ENCODE measurements around the gene GNB3. TPM values are rescaled to one million over a fixed set of nuclear protein-coding genes. Genes with fewer than 3 reads are reported as not detected.

The GNB3 gene
- total RNA-seq, 1 experiment from 2014 or later = 20.7 TPM

- H3K36me3 ChIP-seq (ENCODE audit: insufficient read depth, low read length, poor library complexity, severe bottlenecking) = peaks cover 47% of the 10 kb centered on the region
- no peak for DNase-seq (ENCODE audit: low spot score)
- ChIA-PET CTCF (interaction anchor here (1.1 kb wide), 1 partner anchor 84 kb away, joined by 4 read pairs; the partner anchor contains the start of gene PTMS), POLR2A (ENCODE audit: low non-redundant PET) (interaction anchor here (0.5 to 0.6 kb wide), 2 partner anchors 264 to 1086 kb away, joined by 3 to 7 read pairs; no protein-coding TSS in a partner anchor)
- TF ChIP-seq CTCF (conservative IDR thresholded peaks at IDR 0.05; ENCODE audit: low read depth, low read length) (no peak), EZH2 (IDR thresholded peaks at IDR 0.05; ENCODE audit: borderline replicate concordance, low read depth, low read length, poor library complexity, severe bottlenecking) (no peak)
- intact Hi-C loops (cut with micrococcal nuclease; ENCODE audit: unreplicated experiment) = no loop called here
- H3K4me1 ChIP-seq (ENCODE audit: insufficient read depth, low read length, poor library complexity, severe bottlenecking) = peaks cover 24% of the 10 kb centered on the region
- H3K9me3 ChIP-seq (ENCODE audit: low read depth, low read length, poor library complexity, severe bottlenecking) = no peaks in the 10 kb centered on the region
- TSS peak; percentile 63 for BruUV-seq (replicated peaks)
- H3K4me3 ChIP-seq (ENCODE audit: low read depth, low read length, poor library complexity, severe bottlenecking) = peak overlapping the region; percentile 67
- no peaks in the 10 kb centered on the region for H3K27me3 ChIP-seq (replicated peaks; ENCODE audit: insufficient read depth, low read depth, low read length, poor library complexity)
- peak overlapping the region; percentile 81 for H3K27ac ChIP-seq (ENCODE audit: low read depth, low read length, poor library complexity, severe bottlenecking)
Observed at GRCh38 chr12:6850796-6851152, 10.0 kb downstream of the GNB3 start.

GRCh38 chr12:6851153-6851920 lies 10.6 kb downstream of the GNB3 start, which contains the start of gene CDCA3:
Gene CDCA3 (minus strand): TSS chr12:6851286. CDS start chr12:6850952, 334 bp downstream.
- intact Hi-C loops (cut with micrococcal nuclease; ENCODE audit: unreplicated experiment) = no loop called here
- POLR2A ChIA-PET (ENCODE audit: low non-redundant PET) = interaction anchor here (0.5 to 1.4 kb wide), 5 partner anchors 10 to 1085 kb away, joined by 3 to 7 read pairs (median 5); no protein-coding TSS in a partner anchor
- Histone ChIP-seq H3K36me3 (ENCODE audit: insufficient read depth, low read length, poor library complexity, severe bottlenecking) (peaks cover 48% of the 10 kb centered on the region), H3K9me3 (ENCODE audit: low read depth, low read length, poor library complexity, severe bottlenecking) (no peaks in the 10 kb centered on the region), H3K27me3 (replicated peaks; ENCODE audit: insufficient read depth, low read depth, low read length, poor library complexity) (no peaks in the 10 kb centered on the region), H3K4me1 (ENCODE audit: insufficient read depth, low read length, poor library complexity, severe bottlenecking) (peaks cover 24% of the 10 kb centered on the region), H3K27ac (ENCODE audit: low read depth, low read length, poor library complexity, severe bottlenecking) (peak within 1 kb of the TSS; percentile 81), H3K4me3 (ENCODE audit: low read depth, low read length, poor library complexity, severe bottlenecking) (peak within 1 kb of the TSS; percentile 67)
- TF ChIP-seq EZH2 (IDR thresholded peaks at IDR 0.05; ENCODE audit: borderline replicate concordance, low read depth, low read length, poor library complexity, severe bottlenecking) (no peak), CTCF (conservative IDR thresholded peaks at IDR 0.05; ENCODE audit: low read depth, low read length) (no peak)
- CTCF ChIA-PET = interaction anchor here (0.5 to 2.9 kb wide), 5 partner anchors 18 to 162 kb away, joined by 3 to 13 read pairs (median 4); partner anchors contain the start of genes PTMS, SPSB2 and ZNF384
- DNase-seq (ENCODE audit: low spot score) = peak; percentile 99
- no TSS peak for BruUV-seq (replicated peaks)

- H3K27ac ChIP-seq (ENCODE audit: low read depth, low read length, poor library complexity, severe bottlenecking) = peak within 1 kb of the TSS; percentile 81
- intact Hi-C loops (cut with micrococcal nuclease; ENCODE audit: unreplicated experiment) = loop anchor here (2.0 kb wide), 1 partner anchor 15 kb away; the partner anchor contains the start of gene TPI1
- peaks cover 48% of the 10 kb centered on the region for H3K36me3 ChIP-seq (ENCODE audit: insufficient read depth, low read length, poor library complexity, severe bottlenecking)
- no peaks in the 10 kb centered on the region for H3K27me3 ChIP-seq (replicated peaks; ENCODE audit: insufficient read depth, low read depth, low read length, poor library complexity)
- POLR2A ChIA-PET (ENCODE audit: low non-redundant PET) = interaction anchor here (0.6 to 1.4 kb wide), 5 partner anchors 9 to 170 kb away, joined by 3 to 9 read pairs (median 5); partner anchors contain the start of genes C12orf57, RNU7-1 and TPI1
- no peak for TF ChIP-seq EZH2 (IDR thresholded peaks at IDR 0.05; ENCODE audit: borderline replicate concordance, low read depth, low read length, poor library complexity, severe bottlenecking)
- no peak for TF ChIP-seq CTCF (conservative IDR thresholded peaks at IDR 0.05; ENCODE audit: low read depth, low read length)
- CTCF ChIA-PET = interaction anchor here (0.5 to 2.9 kb wide), 6 partner anchors 17 to 163 kb away, joined by 3 to 13 read pairs (median 4); partner anchors contain the start of genes SPSB2 and ZNF384
- peak; percentile 100 for DNase-seq (ENCODE audit: low spot score)
- no peaks in the 10 kb centered on the region for H3K9me3 ChIP-seq (ENCODE audit: low read depth, low read length, poor library complexity, severe bottlenecking)
- BruUV-seq (replicated peaks) = TSS peak; percentile 68
- peak within 1 kb of the TSS; percentile 67 for H3K4me3 ChIP-seq (ENCODE audit: low read depth, low read length, poor library complexity, severe bottlenecking)
- H3K4me1 ChIP-seq (ENCODE audit: insufficient read depth, low read length, poor library complexity, severe bottlenecking) = peaks cover 24% of the 10 kb centered on the region
Observed at GRCh38 chr12:6851921-6852650, 11.4 kb downstream of the GNB3 start, which contains the start of gene USP5. Gene USP5 (plus strand): TSS chr12:6852150. CDS start chr12:6852180, 30 bp downstream.

All from A673 (cell line).